CD4-positive, alpha-beta T cell (primary cell): ENCODE data around the gene DEF6. TPM values are rescaled to one million over a fixed set of nuclear protein-coding genes. Genes with fewer than 3 reads are reported as not detected.
A peak's percentile ranks its signal among the peaks of the same experiment; 100 is the strongest.

Experiments
- ATAC-seq: fragments of 200-7000 bp; cut with Tn5 transposase; one replicate; pipeline ENCODE4 v1.10.0; 2022; ENCODE audit warnings: mild to moderate bottlenecking; ENCODE audit not compliant: poor library complexity
- CTCF ChIA-PET: fragments of 350-600 bp; sonication (Branson Sonifier 250); formaldehyde crosslinking; loops from one replicate; lab custom pipeline; 2021; ENCODE audit warnings: antibody characterized with exemption, inconsistent platforms; lab: Charles Lee
- POLR2A ChIA-PET: fragments of 350-600 bp; sonication (Branson Sonifier 250); formaldehyde crosslinking; loops from one replicate; lab custom pipeline; 2021; ENCODE audit warnings: antibody characterized with exemption, inconsistent platforms; lab: Charles Lee
- DNase-seq, 14 experiments: peaks; one replicate each; pipeline ENCODE4 v3.0.0-alpha.2; 2013 to 2020; ENCODE audit warnings: mixed read lengths in 2 of 14
- H3K27ac ChIP-seq, 2 donors: one replicate each; pipeline versions ENCODE4 v1.5.1 to v1.7.0; 2013; ENCODE audit warnings: low read length in 2 of 2, low read depth in 1 of 2, mild to moderate bottlenecking in 1 of 2
- H3K27me3 ChIP-seq, 2 experiments: 1 replicate in 1 of 2; 2 replicates in 1 of 2; pipeline versions ENCODE4 v1.6.1 to v1.7.0; 2013; ENCODE audit warnings: low read length in 2 of 2, control low read depth in 1 of 2, mild to moderate bottlenecking in 1 of 2, moderate library complexity in 1 of 2; ENCODE audit not compliant: insufficient read depth in 2 of 2, control insufficient read depth in 1 of 2
- H3K36me3 ChIP-seq: one replicate; pipeline ENCODE4 v1.6.1; 2013; ENCODE audit warnings: low read length, control low read depth; ENCODE audit not compliant: insufficient read depth
- H3K4me1 ChIP-seq: one replicate; pipeline ENCODE4 v1.6.1; 2013; ENCODE audit warnings: low read length, control low read depth; ENCODE audit not compliant: insufficient read depth
- H3K4me3 ChIP-seq: one replicate; pipeline ENCODE4 v1.5.1; 2013; ENCODE audit warnings: mild to moderate bottlenecking, low read length, moderate library complexity
- H3K9me3 ChIP-seq, 2 experiments: 1 replicate in 1 of 2; 2 replicates in 1 of 2; pipeline versions ENCODE4 v1.6.1 to v1.7.0; 2013; ENCODE audit warnings: low read length in 2 of 2, mild to moderate bottlenecking in 2 of 2, control low read depth in 1 of 2, moderate library complexity in 1 of 2; ENCODE audit not compliant: control insufficient read depth in 1 of 2, insufficient read depth in 1 of 2
- H3K27ac Mint-ChIP-seq: one replicate; pipeline ENCODE4 v1.8.0; 2020; ENCODE audit warnings: mixed read lengths
- H3K27me3 Mint-ChIP-seq: one replicate; pipeline ENCODE4 v1.8.0; 2021; ENCODE audit warnings: mixed read lengths
- H3K36me3 Mint-ChIP-seq: one replicate; pipeline ENCODE4 v1.8.0; 2021; ENCODE audit warnings: low read depth, mixed read lengths
- H3K4me1 Mint-ChIP-seq: one replicate; pipeline ENCODE4 v1.8.0; 2021; ENCODE audit warnings: low read depth, mixed read lengths
- H3K4me3 Mint-ChIP-seq: one replicate; pipeline ENCODE4 v1.8.0; 2020; ENCODE audit warnings: mild to moderate bottlenecking, mixed read lengths
- H3K9me3 Mint-ChIP-seq: one replicate; pipeline ENCODE4 v1.8.0; 2020; ENCODE audit warnings: mixed read lengths
- CTCF ChIP-seq: fragments of 200-600 bp; IDR thresholded peaks from one replicate; pipeline ENCODE4 v1.8.0; 2022; ENCODE audit warnings: antibody characterized with exemption, mild to moderate bottlenecking
- intact Hi-C, 2 experiments: fragments of 100-400 bp; cut with DNase I in 1 of 2; cut with micrococcal nuclease in 1 of 2; formaldehyde crosslinking; loops; one replicate each; pipeline versions ENCODE4 v1.15.1 to v1.9.0; 2023 to 2025; cut with DNase I, micrococcal nuclease
- total RNA-seq, 174 experiments: library from RNA in 2 of 174; stranded (reverse) in 2 of 174; gene quantifications; one replicate each; pipeline ENCODE4 v1.2.3 and lab custom pipeline; 2021 to 2026

The DEF6 gene
- total RNA-seq, 2 experiments from 2014 or later: 209 to 212 TPM

- Mint-ChIP-seq H3K27ac (peak overlapping the region; percentile 3), H3K36me3 (peaks cover 91% of the 10 kb centered on the region), H3K4me3 (no peak overlapping the region), H3K27me3 (no peaks in the 10 kb centered on the region), H3K4me1 (peaks cover 74% of the 10 kb centered on the region), H3K9me3 (no peaks in the 10 kb centered on the region)
- intact Hi-C loops: no loop called here
- ChIA-PET CTCF (no interaction called here), POLR2A (no interaction called here)
- Histone ChIP-seq H3K9me3 (no peaks in the 10 kb centered on the region), H3K36me3 (peaks cover 59% of the 10 kb centered on the region), H3K4me3 (no peak overlapping the region), H3K27me3 (no peaks in the 10 kb centered on the region), H3K4me1 (peaks cover 28% of the 10 kb centered on the region), H3K27ac (no peak overlapping the region)
- DNase-seq (no peak), ATAC-seq (no peak)
- no peak for TF ChIP-seq CTCF
These were observed 56.9 kb downstream of the DEF6 start for GRCh38 chr6:35354361-35355135.

- ATAC-seq: no peak
- H3K27ac Mint-ChIP-seq: peak overlapping the region; percentile 1
These were observed 58.8 kb downstream of the DEF6 start for GRCh38 chr6:35356391-35356790.

GRCh38 chr6:35357677-35358076, 60.1 kb downstream of the DEF6 start:
- Histone ChIP-seq H3K27me3 (no peaks in the 10 kb centered on the region), H3K4me1 (peaks cover 32% of the 10 kb centered on the region), H3K4me3 (no peak overlapping the region), H3K36me3 (peaks cover 61% of the 10 kb centered on the region), H3K9me3 (no peaks in the 10 kb centered on the region), H3K27ac (no peak overlapping the region)
- no peak for DNase-seq
- H3K27ac Mint-ChIP-seq: no peak overlapping the region
- no peaks in the 10 kb centered on the region for H3K27me3 Mint-ChIP-seq
- intact Hi-C loops: no loop called here
- H3K4me3 Mint-ChIP-seq: no peak overlapping the region
- H3K36me3 Mint-ChIP-seq: peaks cover 78% of the 10 kb centered on the region
- ChIA-PET CTCF (no interaction called here), POLR2A (no interaction called here)
- no peak for TF ChIP-seq CTCF
- no peak for ATAC-seq
- peaks cover 82% of the 10 kb centered on the region for H3K4me1 Mint-ChIP-seq
- no peaks in the 10 kb centered on the region for H3K9me3 Mint-ChIP-seq

More at GRCh38 chr6:35356391-35356790, 58.8 kb downstream of the DEF6 start:
- no peak for TF ChIP-seq CTCF
- ChIA-PET POLR2A (interaction anchor here (0.8 to 1.3 kb wide), 2 partner anchors 10 to 12 kb away, joined by 3 read pairs; no protein-coding TSS in a partner anchor), CTCF (interaction anchor here (1.0 kb wide), 1 partner anchor 58 kb away, joined by 3 read pairs; no protein-coding TSS in a partner anchor)
- H3K4me3 Mint-ChIP-seq: no peak overlapping the region
- H3K4me1 ChIP-seq: peaks cover 32% of the 10 kb centered on the region
- H3K27ac ChIP-seq: no peak overlapping the region
- peaks cover 62% of the 10 kb centered on the region for H3K36me3 ChIP-seq
- peaks cover 77% of the 10 kb centered on the region for H3K4me1 Mint-ChIP-seq
- no peaks in the 10 kb centered on the region for H3K27me3 Mint-ChIP-seq
- H3K4me3 ChIP-seq: no peak overlapping the region
- no peaks in the 10 kb centered on the region for H3K9me3 ChIP-seq
- peaks cover 91% of the 10 kb centered on the region for H3K36me3 Mint-ChIP-seq
- H3K27me3 ChIP-seq: no peaks in the 10 kb centered on the region
- no peak for DNase-seq
- no peaks in the 10 kb centered on the region for H3K9me3 Mint-ChIP-seq
- intact Hi-C loops: no loop called here
